Ishikawa (cell line): ENCODE results near the gene SERGEF.

Experiments used
- CEBPB ChIP-seq: IDR thresholded peaks from 2 replicates; pipeline ENCODE4 v1.6.1; 2012
- CREB1 ChIP-seq: IDR thresholded peaks from 2 replicates; pipeline ENCODE4 v1.6.1; 2012; ENCODE audit warnings: low read depth
- EGR1 ChIP-seq: IDR thresholded peaks from 2 replicates; pipeline ENCODE4 v1.6.1; 2012
- EP300 ChIP-seq: IDR thresholded peaks from 2 replicates; pipeline ENCODE4 v1.6.1; 2012; ENCODE audit warnings: borderline replicate concordance
- FOXM1 ChIP-seq: IDR thresholded peaks from 2 replicates; pipeline ENCODE4 v1.6.1; 2012; ENCODE audit warnings: low read depth, borderline replicate concordance
- NFIC ChIP-seq: IDR thresholded peaks from 2 replicates; pipeline ENCODE4 v1.6.1; 2012
- RAD21 ChIP-seq: IDR thresholded peaks from 2 replicates; pipeline ENCODE4 v1.6.1; 2012; ENCODE audit warnings: low read depth
- TAF1 ChIP-seq: IDR thresholded peaks from 2 replicates; pipeline ENCODE4 v1.6.1; 2012; ENCODE audit warnings: low read depth, mild to moderate bottlenecking
- TCF12 ChIP-seq: IDR thresholded peaks from 2 replicates; pipeline ENCODE4 v1.6.1; 2012; ENCODE audit warnings: low read depth
- TEAD4 ChIP-seq: IDR thresholded peaks from 2 replicates; pipeline ENCODE4 v1.6.1; 2012
- YY1 ChIP-seq: IDR thresholded peaks from 2 replicates; pipeline ENCODE4 v1.6.1; 2012; ENCODE audit warnings: low read depth
- ZBTB7A ChIP-seq: IDR thresholded peaks from 2 replicates; pipeline ENCODE4 v1.6.1; 2012; ENCODE audit warnings: low read depth
- TF ChIP-seq, protein P1 (sequence below): IDR thresholded peaks from 2 replicates; pipeline ENCODE4 v1.6.1; 2012; ENCODE audit warnings: low read depth, mild to moderate bottlenecking
- TF ChIP-seq, protein P2 (sequence below): IDR thresholded peaks from 2 replicates; pipeline ENCODE4 v1.6.1; 2012
- TF ChIP-seq, protein P3 (sequence below): IDR thresholded peaks from 2 replicates; pipeline ENCODE4 v1.6.1; 2012

Gene SERGEF

DNA sequence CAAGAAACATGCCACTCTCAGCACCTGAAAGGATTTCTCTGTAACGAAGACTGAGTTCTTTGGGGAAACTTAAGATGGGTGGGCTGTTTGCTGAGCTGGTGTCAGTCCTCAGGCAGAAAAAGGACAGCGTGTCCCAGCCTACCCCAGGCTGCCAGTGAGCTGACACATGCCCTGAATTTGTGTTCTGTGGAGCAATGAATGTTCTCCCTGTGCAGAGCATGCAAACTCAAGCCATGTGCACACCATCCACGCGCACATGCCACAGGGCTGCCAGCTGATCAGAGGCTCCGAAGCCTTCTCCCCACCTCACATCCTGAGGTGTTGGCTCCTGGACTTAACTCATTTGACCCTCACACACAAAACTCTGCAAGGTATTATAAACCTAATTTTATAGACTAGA lies 173.4 kb downstream of the SERGEF start:
- no peak for TF ChIP-seq ZBTB7A
- TF ChIP-seq TAF1 = no peak
- no peak for TF ChIP-seq CEBPB
- no peak for TF ChIP-seq NFIC
- no peak for TF ChIP-seq EGR1
- TF ChIP-seq RAD21 = no peak
- no peak for TF ChIP-seq CREB1
- TF ChIP-seq TEAD4 = no peak
- TF ChIP-seq EP300 = no peak
- TF ChIP-seq, protein P1, sequence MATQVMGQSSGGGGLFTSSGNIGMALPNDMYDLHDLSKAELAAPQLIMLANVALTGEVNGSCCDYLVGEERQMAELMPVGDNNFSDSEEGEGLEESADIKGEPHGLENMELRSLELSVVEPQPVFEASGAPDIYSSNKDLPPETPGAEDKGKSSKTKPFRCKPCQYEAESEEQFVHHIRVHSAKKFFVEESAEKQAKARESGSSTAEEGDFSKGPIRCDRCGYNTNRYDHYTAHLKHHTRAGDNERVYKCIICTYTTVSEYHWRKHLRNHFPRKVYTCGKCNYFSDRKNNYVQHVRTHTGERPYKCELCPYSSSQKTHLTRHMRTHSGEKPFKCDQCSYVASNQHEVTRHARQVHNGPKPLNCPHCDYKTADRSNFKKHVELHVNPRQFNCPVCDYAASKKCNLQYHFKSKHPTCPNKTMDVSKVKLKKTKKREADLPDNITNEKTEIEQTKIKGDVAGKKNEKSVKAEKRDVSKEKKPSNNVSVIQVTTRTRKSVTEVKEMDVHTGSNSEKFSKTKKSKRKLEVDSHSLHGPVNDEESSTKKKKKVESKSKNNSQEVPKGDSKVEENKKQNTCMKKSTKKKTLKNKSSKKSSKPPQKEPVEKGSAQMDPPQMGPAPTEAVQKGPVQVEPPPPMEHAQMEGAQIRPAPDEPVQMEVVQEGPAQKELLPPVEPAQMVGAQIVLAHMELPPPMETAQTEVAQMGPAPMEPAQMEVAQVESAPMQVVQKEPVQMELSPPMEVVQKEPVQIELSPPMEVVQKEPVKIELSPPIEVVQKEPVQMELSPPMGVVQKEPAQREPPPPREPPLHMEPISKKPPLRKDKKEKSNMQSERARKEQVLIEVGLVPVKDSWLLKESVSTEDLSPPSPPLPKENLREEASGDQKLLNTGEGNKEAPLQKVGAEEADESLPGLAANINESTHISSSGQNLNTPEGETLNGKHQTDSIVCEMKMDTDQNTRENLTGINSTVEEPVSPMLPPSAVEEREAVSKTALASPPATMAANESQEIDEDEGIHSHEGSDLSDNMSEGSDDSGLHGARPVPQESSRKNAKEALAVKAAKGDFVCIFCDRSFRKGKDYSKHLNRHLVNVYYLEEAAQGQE = no peak
- TF ChIP-seq, protein P2, sequence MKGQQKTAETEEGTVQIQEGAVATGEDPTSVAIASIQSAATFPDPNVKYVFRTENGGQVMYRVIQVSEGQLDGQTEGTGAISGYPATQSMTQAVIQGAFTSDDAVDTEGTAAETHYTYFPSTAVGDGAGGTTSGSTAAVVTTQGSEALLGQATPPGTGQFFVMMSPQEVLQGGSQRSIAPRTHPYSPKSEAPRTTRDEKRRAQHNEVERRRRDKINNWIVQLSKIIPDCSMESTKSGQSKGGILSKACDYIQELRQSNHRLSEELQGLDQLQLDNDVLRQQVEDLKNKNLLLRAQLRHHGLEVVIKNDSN = no peak
- TF ChIP-seq, protein P3, sequence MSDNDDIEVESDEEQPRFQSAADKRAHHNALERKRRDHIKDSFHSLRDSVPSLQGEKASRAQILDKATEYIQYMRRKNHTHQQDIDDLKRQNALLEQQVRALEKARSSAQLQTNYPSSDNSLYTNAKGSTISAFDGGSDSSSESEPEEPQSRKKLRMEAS = no peak
- TF ChIP-seq FOXM1 = no peak
- TF ChIP-seq YY1 = no peak

DNA sequence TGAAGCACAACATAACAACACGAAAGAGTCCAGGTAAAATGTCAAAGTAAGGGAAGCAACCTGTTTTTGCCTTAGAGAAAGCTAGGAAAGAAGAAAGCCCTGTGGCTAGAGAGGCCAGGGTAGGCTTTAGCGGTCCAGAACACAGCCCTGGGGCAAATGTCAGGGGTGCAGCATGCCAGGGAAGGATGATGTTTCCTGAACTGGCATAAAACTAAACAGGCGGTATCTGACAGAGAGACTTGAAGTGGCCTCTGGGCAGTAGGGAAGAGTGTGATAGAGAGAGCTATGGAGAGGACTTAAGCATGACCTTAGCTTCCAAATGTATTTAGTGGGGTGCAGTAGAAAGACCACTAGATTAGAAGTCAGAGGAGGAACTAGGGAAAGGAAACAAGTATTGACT lies 174.7 kb downstream of the SERGEF start:
- TF ChIP-seq TCF12 (no peak), EGR1 (no peak), ZBTB7A (no peak), EP300 (no peak), RAD21 (no peak), CEBPB (no peak)
- TF ChIP-seq, protein P1 = no peak
- TF ChIP-seq, protein P3 = no peak

DNA sequence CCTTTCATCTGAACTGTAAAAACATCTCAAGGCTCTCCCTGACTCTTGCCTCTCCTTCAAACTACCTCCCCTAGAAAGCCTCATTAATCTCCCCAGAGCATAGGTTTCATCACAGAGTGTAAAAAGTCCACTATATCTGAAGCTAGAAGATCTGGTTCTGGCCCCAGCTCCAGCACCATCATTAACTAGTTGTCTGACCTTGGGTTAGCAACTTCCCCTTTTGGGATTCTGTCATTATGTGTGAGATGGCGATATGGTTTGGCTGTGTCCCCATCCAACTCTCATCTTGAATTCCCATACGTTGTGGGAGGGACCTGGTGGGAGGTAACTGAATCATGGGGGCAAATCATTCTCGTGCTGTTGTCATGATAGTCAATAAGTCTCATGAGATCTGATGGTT lies 181.0 kb downstream of the SERGEF start:
- TF ChIP-seq NFIC = no peak
- no peak for TF ChIP-seq EP300
- TF ChIP-seq TEAD4 = no peak
- TF ChIP-seq CEBPB = no peak
- no peak for TF ChIP-seq FOXM1
- TF ChIP-seq EGR1 = no peak
- TF ChIP-seq, protein P1 = no peak
- TF ChIP-seq TAF1 = no peak
- TF ChIP-seq, protein P3 = no peak
- TF ChIP-seq YY1 = no peak
- TF ChIP-seq, protein P2 = no peak
- TF ChIP-seq TCF12 = no peak
- TF ChIP-seq CREB1 = no peak
- no peak for TF ChIP-seq ZBTB7A
- TF ChIP-seq RAD21 = no peak

DNA sequence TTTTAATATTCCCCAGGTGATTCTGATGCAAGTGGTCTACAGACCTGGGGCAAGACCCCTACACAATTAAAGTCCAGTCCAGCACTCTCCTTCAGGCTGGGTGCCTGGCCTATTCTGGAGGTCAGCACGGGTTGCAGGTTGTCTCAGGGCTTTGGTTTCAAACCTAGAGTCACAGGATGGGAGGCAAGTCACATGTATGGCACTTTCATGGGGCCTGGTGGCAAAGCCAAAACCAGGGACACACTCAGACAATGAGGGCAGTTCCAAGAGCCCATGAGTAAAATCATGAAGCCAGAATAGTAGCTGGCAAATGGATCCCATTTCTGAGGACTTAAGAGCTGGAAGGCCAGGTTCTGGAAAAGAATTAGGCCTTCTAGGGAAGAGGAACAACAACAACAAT lies 181.6 kb downstream of the SERGEF start:
- TF ChIP-seq YY1 (no peak), RAD21 (no peak), TCF12 (no peak)

DNA sequence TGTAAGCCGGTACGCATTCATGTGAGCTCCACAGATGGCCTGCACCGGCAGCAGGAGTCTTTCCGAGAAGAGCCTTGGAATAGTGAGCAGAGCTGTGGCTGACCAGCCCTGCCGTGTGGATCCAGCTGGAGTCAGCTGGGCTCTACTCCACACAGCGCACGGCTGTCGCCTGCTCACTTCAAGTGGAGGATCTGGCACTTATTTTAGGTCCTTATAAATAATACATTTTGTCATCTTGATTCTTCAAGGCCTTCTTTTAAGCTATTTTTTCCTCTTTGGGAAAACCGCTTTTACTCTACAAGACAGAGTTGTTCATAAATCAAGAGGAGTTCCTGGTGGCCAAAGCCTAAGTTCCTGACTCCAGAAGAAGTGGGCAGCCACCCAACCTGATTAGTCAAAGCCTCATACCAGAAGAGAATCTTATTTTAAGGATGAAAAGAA lies 184.5 kb downstream of the SERGEF start:
- no peak for TF ChIP-seq TEAD4
- no peak for TF ChIP-seq ZBTB7A
- TF ChIP-seq EP300 = no peak
- TF ChIP-seq TAF1 = no peak
- no peak for TF ChIP-seq NFIC
- no peak for TF ChIP-seq CEBPB
- no peak for TF ChIP-seq YY1
- no peak for TF ChIP-seq EGR1
- no peak for TF ChIP-seq FOXM1
- TF ChIP-seq, protein P2 = no peak
